Measurements from ENCODE around the gene PHC1.
"Not testable (repeated sequence)": the region's sequence is repeated elsewhere in the genome, so short reads cannot be mapped to it uniquely, and the experiment has no call there.

DNA sequence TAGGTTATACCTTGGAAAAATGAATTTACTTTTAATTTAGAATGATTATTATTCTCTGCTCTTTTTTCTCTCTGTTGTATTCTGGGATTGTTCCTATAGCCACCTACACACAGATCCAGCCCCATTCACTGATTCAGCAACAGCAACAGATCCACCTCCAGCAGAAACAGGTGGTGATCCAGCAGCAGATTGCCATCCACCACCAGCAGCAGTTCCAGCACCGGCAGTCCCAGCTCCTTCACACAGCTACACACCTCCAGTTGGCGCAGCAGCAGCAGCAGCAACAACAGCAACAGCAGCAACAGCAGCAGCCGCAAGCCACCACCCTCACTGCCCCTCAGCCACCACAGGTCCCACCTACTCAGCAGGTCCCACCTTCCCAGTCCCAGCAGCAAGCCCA, 18.2 kb downstream of the PHC1 start:
- not testable (repeated sequence) for TF ChIP-seq CTCF, POLR2A, EP300 (IDR thresholded peaks at IDR 0.05)
